B cell (primary cell): ENCODE results near the gene CHRNA4. TPM values are rescaled to one million over a fixed set of nuclear protein-coding genes. Genes with fewer than 3 reads are reported as not detected.

Source experiments
- ATAC-seq: fragments of 200-7000 bp; cut with Tn5 transposase; one replicate; pipeline ENCODE4 v1.10.0; 2021; ENCODE audit warnings: low read depth, mild to moderate bottlenecking, moderate number of reproducible peaks, moderate library complexity
- CTCF ChIA-PET: fragments of 350-600 bp; sonication (Branson Sonifier 250); formaldehyde crosslinking; loops from one replicate; lab custom pipeline; 2021; ENCODE audit warnings: antibody characterized with exemption, inconsistent platforms; lab: Charles Lee
- POLR2A ChIA-PET: fragments of 350-600 bp; sonication (Branson Sonifier 250); formaldehyde crosslinking; loops from one replicate; lab custom pipeline; 2021; ENCODE audit warnings: antibody characterized with exemption; lab: Charles Lee
- DNase-seq: peaks from one replicate; pipeline ENCODE4 v3.0.0; 2013
- H2AFZ ChIP-seq: 2 replicates; pipeline ENCODE4 v1.6.1; 2012; ENCODE audit warnings: mild to moderate bottlenecking, low read depth, low read length; ENCODE audit not compliant: insufficient read depth, poor library complexity, severe bottlenecking
- H3K27ac ChIP-seq, 2 donors: 1 replicate in 1 of 2; 2 replicates in 1 of 2; pipeline ENCODE4 v1.5.1; 2012 to 2013; ENCODE audit warnings: low read length in 2 of 2, mild to moderate bottlenecking in 2 of 2, moderate library complexity in 1 of 2
- H3K27me3 ChIP-seq, 4 experiments: fragments of 200-600 bp in 1 of 4; sonication (generic) in 1 of 4; replicated peaks in 1 of 4; 1 replicate in 2 of 4; 2 replicates in 2 of 4; pipeline versions ENCODE4 v1.6.1 to v1.7.0; 2013 to 2016; ENCODE audit warnings: low read length in 3 of 4, mild to moderate bottlenecking in 2 of 4, mixed read lengths in 1 of 4, moderate library complexity in 1 of 4; ENCODE audit not compliant: insufficient read depth in 4 of 4, control insufficient read depth in 3 of 4; ENCODE audit errors: control extremely low read depth in 1 of 4
- H3K36me3 ChIP-seq, 2 experiments: replicated peaks in 1 of 2; 1 replicate in 1 of 2; 2 replicates in 1 of 2; pipeline versions ENCODE4 v1.6.1 to v1.7.1; 2013; ENCODE audit warnings: low read length in 1 of 2; ENCODE audit not compliant: insufficient read depth in 2 of 2, control insufficient read depth in 1 of 2; ENCODE audit errors: control extremely low read depth in 1 of 2, extremely low read depth in 1 of 2
- H3K4me1 ChIP-seq, 2 donors: fragments of 200-600 bp in 1 of 2; sonication (generic) in 1 of 2; 1 replicate in 1 of 2; 2 replicates in 1 of 2; pipeline versions ENCODE4 v1.5.1 to v1.6.1; 2013 to 2017; ENCODE audit warnings: low read length in 2 of 2; ENCODE audit not compliant: control insufficient read depth in 2 of 2, insufficient read depth in 2 of 2
- H3K4me2 ChIP-seq: replicated peaks from 2 replicates; pipeline ENCODE3; 2012; ENCODE audit warnings: mild to moderate bottlenecking, low read depth, low read length; ENCODE audit not compliant: poor library complexity, severe bottlenecking
- H3K4me3 ChIP-seq, 5 experiments: fragments of 200-600 bp in 1 of 5; sonication (generic) in 1 of 5; 1 replicate in 3 of 5; 2 replicates in 2 of 5; pipeline versions ENCODE4 v1.5.1 to v1.7.0; 2011 to 2016; ENCODE audit warnings: low read length in 4 of 5, mild to moderate bottlenecking in 4 of 5, low read depth in 2 of 5, control low read depth in 1 of 5, moderate library complexity in 1 of 5; ENCODE audit not compliant: insufficient read depth in 1 of 5; ENCODE audit errors: control extremely low read depth in 1 of 5, extremely low read depth in 1 of 5
- H3K79me2 ChIP-seq: fragments of 200-600 bp; sonication (generic); one replicate; pipeline ENCODE4 v1.6.0; 2016; ENCODE audit warnings: low read length; ENCODE audit not compliant: control insufficient read depth, insufficient read depth
- H3K9ac ChIP-seq: fragments of 200-600 bp; sonication (generic); 2 replicates; pipeline ENCODE4 v1.6.1; 2017; ENCODE audit warnings: mild to moderate bottlenecking, low read length, moderate library complexity
- H3K9me3 ChIP-seq, 3 donors: one replicate each; pipeline versions ENCODE4 v1.6.1 to v1.7.1; 2013; ENCODE audit warnings: low read length in 2 of 3; ENCODE audit not compliant: control insufficient read depth in 2 of 3, insufficient read depth in 1 of 3; ENCODE audit errors: control extremely low read depth in 1 of 3
- H4K20me1 ChIP-seq: 2 replicates; pipeline ENCODE4 v1.6.0; 2012; ENCODE audit warnings: mild to moderate bottlenecking, low read length; ENCODE audit not compliant: insufficient read depth, control insufficient read depth, poor library complexity, severe bottlenecking
- H3K27ac Mint-ChIP-seq: one replicate; pipeline ENCODE4 v1.8.0; 2021; ENCODE audit warnings: mixed read lengths
- H3K27me3 Mint-ChIP-seq: one replicate; pipeline ENCODE4 v1.8.0; 2021; ENCODE audit warnings: mixed read lengths
- H3K4me1 Mint-ChIP-seq: one replicate; pipeline ENCODE4 v1.8.0; 2021; ENCODE audit warnings: mixed read lengths
- H3K4me3 Mint-ChIP-seq: one replicate; pipeline ENCODE4 v1.8.0; 2021; ENCODE audit warnings: mixed read lengths
- H3K9me3 Mint-ChIP-seq: one replicate; pipeline ENCODE4 v1.8.0; 2022; ENCODE audit warnings: mixed read lengths; ENCODE audit not compliant: insufficient read depth
- EZH2 ChIP-seq: IDR thresholded peaks from 2 replicates; pipeline ENCODE4 v1.6.1; 2012; ENCODE audit warnings: borderline replicate concordance, low read depth, mild to moderate bottlenecking, moderate library complexity, low read length; ENCODE audit not compliant: insufficient read depth, poor library complexity, severe bottlenecking
- WGBS: methylation state at CpG from one replicate; pipeline ENCODE4 v1.1.5; 2013; ENCODE audit warnings: missing lambda C conversion rate; ENCODE audit not compliant: insufficient coverage; 5-methylcytosine and 5-hydroxymethylcytosine counted together
- intact Hi-C: fragments of 100-400 bp; cut with micrococcal nuclease; formaldehyde crosslinking; loops from one replicate; pipeline ENCODE4 v1.10.0; 2022
- polyA plus RNA-seq: library from polyadenylated mRNA; depleted of rRNA; stranded (reverse); fragments of >200 nt; gene quantifications from 2 replicates; pipeline ENCODE4 v1.2.3, GENCODE V29; 2012
- total RNA-seq, 2 donors: library from RNA; stranded (reverse); fragments of 120-200 nt in 1 of 2; gene quantifications; 1 replicate in 1 of 2; 2 replicates in 1 of 2; pipeline versions ENCODE4 v1.2.3 to v1.2.4, GENCODE V29; 2013 to 2022
- TF ChIP-seq, protein P1 (sequence below): fragments of 200-600 bp; IDR thresholded peaks from one replicate; pipeline ENCODE4 v1.8.0; 2022; ENCODE audit warnings: antibody characterized with exemption, mild to moderate bottlenecking

Gene CHRNA4
- total and polyA plus RNA-seq, 2 donors (not counting 1 experiment from before 2014, with no cell fraction given): not detected

DNA sequence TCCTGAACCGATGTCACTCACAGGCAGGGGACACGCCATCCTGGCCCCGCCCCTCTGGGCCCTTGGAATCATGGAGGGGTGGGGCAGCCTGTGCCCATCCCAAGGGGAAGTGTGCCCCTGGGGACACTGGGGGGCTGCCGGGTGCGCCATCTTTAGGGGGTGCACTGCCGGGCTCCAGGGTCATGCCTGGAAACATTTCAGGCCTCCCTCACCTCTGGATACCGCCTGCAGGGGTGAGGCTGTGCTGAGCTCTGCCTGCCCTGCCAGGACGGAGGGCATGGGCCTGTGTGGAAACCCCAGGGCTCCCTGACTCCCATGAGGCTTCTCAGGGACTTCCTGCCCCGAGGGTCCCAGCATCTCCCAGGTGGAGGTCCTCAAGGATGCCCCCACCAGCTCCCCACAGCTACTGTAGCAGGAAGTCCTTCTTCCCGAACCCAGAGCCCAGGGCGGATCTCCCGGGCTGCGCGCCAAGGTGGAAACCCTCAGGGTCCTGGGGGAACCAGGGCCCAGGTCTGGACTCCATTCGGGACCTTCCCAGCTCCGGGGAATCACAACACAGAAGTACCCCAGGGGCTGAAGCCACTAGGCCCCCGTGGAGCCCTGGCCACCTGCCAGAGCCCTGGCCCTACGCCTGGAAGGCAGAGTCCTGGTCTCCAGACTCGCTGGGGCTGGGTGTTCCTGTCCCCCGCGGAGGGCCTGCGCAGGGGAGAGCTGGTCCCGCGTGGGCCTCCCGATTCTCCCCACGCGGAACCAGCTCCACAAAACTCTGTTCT, 15.6 kb downstream of the CHRNA4 start:
- Histone ChIP-seq H3K4me1 (no peaks in the 10 kb centered on the region), H3K79me2 (no peaks in the 10 kb centered on the region), H3K4me2 (no peak overlapping the region), H3K36me3 (no peaks in the 10 kb centered on the region), H3K9me3 (peaks cover 0 to under 1% (median 0%) of the 10 kb centered on the region in 3 donors), H3K27ac (no peak overlapping the region), H3K9ac (no peak overlapping the region), H3K27me3 (no peaks in the 10 kb centered on the region), H3K4me3 (no peak overlapping the region), H2AFZ (no peak overlapping the region), H4K20me1 (no peaks in the 10 kb centered on the region)
- no peak overlapping the region for H3K4me3 Mint-ChIP-seq
- H3K27me3 Mint-ChIP-seq: peaks cover 12% of the 10 kb centered on the region
- H3K27ac Mint-ChIP-seq: no peak overlapping the region
- ChIA-PET CTCF (no interaction called here), POLR2A (no interaction called here)
- peaks cover 3% of the 10 kb centered on the region for H3K9me3 Mint-ChIP-seq
- DNase-seq (no peak), ATAC-seq (no peak)
- 78% methylated on average over 27 of the region's 27 CpGs for WGBS
- TF ChIP-seq EZH2: no peak
- TF ChIP-seq, protein P1, sequence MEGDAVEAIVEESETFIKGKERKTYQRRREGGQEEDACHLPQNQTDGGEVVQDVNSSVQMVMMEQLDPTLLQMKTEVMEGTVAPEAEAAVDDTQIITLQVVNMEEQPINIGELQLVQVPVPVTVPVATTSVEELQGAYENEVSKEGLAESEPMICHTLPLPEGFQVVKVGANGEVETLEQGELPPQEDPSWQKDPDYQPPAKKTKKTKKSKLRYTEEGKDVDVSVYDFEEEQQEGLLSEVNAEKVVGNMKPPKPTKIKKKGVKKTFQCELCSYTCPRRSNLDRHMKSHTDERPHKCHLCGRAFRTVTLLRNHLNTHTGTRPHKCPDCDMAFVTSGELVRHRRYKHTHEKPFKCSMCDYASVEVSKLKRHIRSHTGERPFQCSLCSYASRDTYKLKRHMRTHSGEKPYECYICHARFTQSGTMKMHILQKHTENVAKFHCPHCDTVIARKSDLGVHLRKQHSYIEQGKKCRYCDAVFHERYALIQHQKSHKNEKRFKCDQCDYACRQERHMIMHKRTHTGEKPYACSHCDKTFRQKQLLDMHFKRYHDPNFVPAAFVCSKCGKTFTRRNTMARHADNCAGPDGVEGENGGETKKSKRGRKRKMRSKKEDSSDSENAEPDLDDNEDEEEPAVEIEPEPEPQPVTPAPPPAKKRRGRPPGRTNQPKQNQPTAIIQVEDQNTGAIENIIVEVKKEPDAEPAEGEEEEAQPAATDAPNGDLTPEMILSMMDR: no peak
- intact Hi-C loops: no loop called here
- H3K4me1 Mint-ChIP-seq: no peaks in the 10 kb centered on the region

DNA sequence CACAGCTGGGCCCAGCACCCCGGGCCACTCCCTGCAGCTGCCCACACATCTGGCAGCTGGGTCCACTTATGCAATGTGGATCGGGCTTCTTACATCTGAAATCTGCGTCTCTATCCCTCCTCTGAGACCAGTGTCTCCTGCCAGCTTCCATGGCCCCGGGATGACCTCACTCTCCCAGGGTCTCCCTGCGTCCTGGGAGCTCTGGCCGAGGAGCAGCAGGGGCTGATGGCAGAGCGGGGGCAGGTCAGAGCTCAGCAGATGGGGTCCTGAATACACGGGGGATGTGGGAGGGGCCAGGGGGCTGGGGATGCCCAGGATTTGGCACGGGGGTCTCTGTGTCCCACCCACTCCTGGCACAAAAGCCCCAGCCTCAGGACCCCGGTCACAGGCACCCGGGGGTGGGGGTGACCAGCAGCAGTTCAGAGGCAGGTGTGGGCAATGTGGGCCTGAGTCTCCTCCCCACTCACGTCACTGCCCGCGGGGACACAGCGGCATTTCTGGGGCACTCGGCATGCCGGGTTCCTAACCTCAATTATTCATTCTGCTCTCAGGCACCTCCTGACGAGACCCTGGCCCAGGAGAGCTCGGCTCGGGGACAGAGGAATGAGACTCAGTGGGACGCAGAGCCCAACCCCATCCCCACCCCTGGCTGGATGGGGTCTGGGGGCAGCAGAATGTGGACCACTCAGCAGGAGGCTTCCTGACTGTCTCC, 16.4 kb downstream of the CHRNA4 start:
- no peak overlapping the region for H3K4me3 Mint-ChIP-seq
- H3K4me2 ChIP-seq: no peak overlapping the region
- no peak for ATAC-seq
- H3K4me1 ChIP-seq: no peaks in the 10 kb centered on the region
- 82% methylated on average over 15 of the region's 21 CpGs for WGBS
- no peaks in the 10 kb centered on the region for H3K36me3 ChIP-seq
- no peak overlapping the region for H2AFZ ChIP-seq
- DNase-seq: no peak
- POLR2A ChIA-PET: no interaction called here
- peaks cover under 1% of the 10 kb centered on the region for H3K9me3 Mint-ChIP-seq
- H4K20me1 ChIP-seq: no peaks in the 10 kb centered on the region
- H3K79me2 ChIP-seq: no peaks in the 10 kb centered on the region
- TF ChIP-seq EZH2: no peak
- TF ChIP-seq, protein P1: no peak
- H3K9me3 ChIP-seq: no peaks in the 10 kb centered on the region
- no peak overlapping the region for H3K27ac ChIP-seq
- CTCF ChIA-PET: no interaction called here
- H3K27me3 ChIP-seq: no peaks in the 10 kb centered on the region
- no peak overlapping the region for H3K27ac Mint-ChIP-seq
- H3K27me3 Mint-ChIP-seq: peaks cover 12% of the 10 kb centered on the region
- no peaks in the 10 kb centered on the region for H3K4me1 Mint-ChIP-seq
- no peak overlapping the region for H3K4me3 ChIP-seq
- no peak overlapping the region for H3K9ac ChIP-seq
- intact Hi-C loops: no loop called here
